Glomerular visceral epithelial cell (primary cell): Measurements from ENCODE around the gene ISM1.
A peak's percentile ranks its signal among the peaks of the same experiment; 100 is the strongest.

Experiments
- DNase-seq: peaks from one replicate; pipeline ENCODE4 v3.0.0-alpha.2; 2016; ENCODE audit errors: extremely low spot score

ISM1 gene

GRCh38 chr20:13256606-13257005 is 35.5 kb downstream of the ISM1 start:
- DNase-seq = no peak

- DNase-seq = no peak
Observed at GRCh38 chr20:13259921-13260320, 38.8 kb downstream of the ISM1 start.

- DNase-seq = no peak
Observed at GRCh38 chr20:13260650-13261279, 39.7 kb downstream of the ISM1 start.

- DNase-seq = peak; percentile 61
Observed at GRCh38 chr20:13261460-13262301, 40.6 kb downstream of the ISM1 start.

GRCh38 chr20:13262302-13262650 is 41.2 kb downstream of the ISM1 start:
- DNase-seq = no peak

GRCh38 chr20:13262671-13263360 is 41.7 kb downstream of the ISM1 start:
- no peak for DNase-seq

GRCh38 chr20:13263451-13263850 is 42.4 kb downstream of the ISM1 start:
- no peak for DNase-seq

GRCh38 chr20:13264907-13265306 is 43.8 kb downstream of the ISM1 start:
- DNase-seq = no peak

GRCh38 chr20:13265941-13266340 is 44.9 kb downstream of the ISM1 start:
- no peak for DNase-seq

- DNase-seq = no peak
Observed at GRCh38 chr20:13267231-13267630, 46.2 kb downstream of the ISM1 start.

GRCh38 chr20:13268953-13269352 is 47.9 kb downstream of the ISM1 start:
- DNase-seq = no peak

- DNase-seq = no peak
Observed at GRCh38 chr20:13270211-13270610, 49.1 kb downstream of the ISM1 start.

GRCh38 chr20:13271098-13271497 is 50.0 kb downstream of the ISM1 start:
- DNase-seq = no peak

- DNase-seq = no peak
Observed at GRCh38 chr20:13271977-13272975, 51.2 kb downstream of the ISM1 start.

GRCh38 chr20:13274275-13274861 is 53.3 kb downstream of the ISM1 start:
- DNase-seq = no peak

GRCh38 chr20:13276945-13277541 is 56.0 kb downstream of the ISM1 start:
- no peak for DNase-seq

GRCh38 chr20:13277663-13278295 is 56.7 kb downstream of the ISM1 start:
- DNase-seq = no peak

GRCh38 chr20:13278812-13279570 is 57.9 kb downstream of the ISM1 start:
- no peak for DNase-seq

GRCh38 chr20:13280609-13281324 is 59.7 kb downstream of the ISM1 start:
- no peak for DNase-seq
